Measurements from ENCODE around the gene RNF215.
"Not testable (repeated sequence)": the region's sequence is repeated elsewhere in the genome, so short reads cannot be mapped to it uniquely, and the experiment has no call there.

RNF215 gene

DNA sequence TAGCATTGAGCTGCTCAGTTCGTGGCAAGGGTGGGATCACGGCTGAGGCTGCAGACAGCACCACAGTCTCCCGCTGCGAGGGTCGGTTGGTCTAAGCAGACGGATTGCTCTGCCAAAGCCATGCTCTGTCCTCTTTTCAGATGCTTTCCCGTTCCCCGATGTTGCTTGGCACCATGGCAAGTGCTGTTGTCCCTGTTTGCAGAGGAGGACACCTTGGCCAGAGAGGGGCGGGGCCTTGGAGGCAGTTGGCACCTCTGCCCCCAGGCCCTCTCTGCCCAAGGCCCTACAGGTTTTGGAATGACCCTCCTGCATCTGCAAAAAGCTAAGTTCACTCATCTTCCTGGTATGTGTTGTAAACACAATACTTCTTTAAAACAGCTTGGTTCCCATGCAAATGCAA lies 18.8 kb downstream of the RNF215 start:
- in situ Hi-C loops (cut with HindIII; ENCODE audit: low sequenced_read_pairs) = no loop called here

DNA sequence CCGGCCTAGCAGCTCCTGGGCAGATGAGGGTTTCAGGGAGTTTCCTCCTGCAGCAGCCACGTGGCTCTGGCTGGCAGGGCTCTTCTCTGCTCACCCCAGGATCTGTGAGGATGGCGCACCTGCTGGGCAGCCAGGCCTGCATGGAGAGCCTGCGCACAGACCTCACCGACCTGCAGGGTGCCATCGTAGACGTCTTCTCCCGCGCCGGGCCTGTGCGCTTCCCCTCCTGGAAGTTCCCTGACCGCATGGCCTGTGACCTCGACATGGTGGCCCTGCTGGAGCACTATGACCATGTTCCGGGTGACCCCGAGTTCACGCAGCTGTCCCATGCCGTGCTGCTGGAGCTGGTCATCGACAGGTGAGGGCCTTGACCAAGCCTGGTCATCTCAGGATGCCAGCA lies 21.3 kb downstream of the RNF215 start:
- in situ Hi-C loops (cut with HindIII; ENCODE audit: low sequenced_read_pairs) = no loop called here

DNA sequence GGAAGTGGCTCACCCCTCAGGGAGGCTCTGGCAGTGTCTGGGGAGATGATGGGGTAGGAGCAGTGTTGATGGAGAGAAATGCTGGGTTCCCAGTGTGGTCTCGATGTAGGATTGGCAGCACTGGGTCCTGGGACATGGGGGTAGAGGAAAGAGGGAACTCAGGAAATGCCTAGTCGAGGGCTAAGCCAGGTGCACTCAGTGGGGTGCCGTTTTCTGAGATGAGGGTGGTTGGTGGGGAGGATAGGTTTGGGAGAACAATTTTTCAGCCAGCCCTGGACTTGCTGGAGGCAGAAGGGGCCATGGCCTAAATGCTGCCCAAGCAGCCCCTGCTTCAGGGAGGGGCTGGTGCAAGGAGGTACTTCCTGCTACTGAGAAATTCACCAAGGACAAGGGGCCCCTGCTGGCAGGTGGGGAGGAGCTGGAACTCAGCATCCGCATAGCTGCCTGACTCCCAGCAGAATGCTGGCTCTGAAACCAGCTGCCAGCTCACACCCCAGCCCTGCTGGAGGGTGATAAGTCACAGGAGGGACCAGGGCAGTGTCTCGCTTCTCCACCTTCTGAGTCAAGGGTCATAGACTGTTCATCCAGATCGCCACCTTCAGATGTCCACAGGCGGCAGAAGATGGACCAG lies 24.4 kb downstream of the RNF215 start:
- in situ Hi-C loops (cut with HindIII; ENCODE audit: low sequenced_read_pairs) = no loop called here

DNA sequence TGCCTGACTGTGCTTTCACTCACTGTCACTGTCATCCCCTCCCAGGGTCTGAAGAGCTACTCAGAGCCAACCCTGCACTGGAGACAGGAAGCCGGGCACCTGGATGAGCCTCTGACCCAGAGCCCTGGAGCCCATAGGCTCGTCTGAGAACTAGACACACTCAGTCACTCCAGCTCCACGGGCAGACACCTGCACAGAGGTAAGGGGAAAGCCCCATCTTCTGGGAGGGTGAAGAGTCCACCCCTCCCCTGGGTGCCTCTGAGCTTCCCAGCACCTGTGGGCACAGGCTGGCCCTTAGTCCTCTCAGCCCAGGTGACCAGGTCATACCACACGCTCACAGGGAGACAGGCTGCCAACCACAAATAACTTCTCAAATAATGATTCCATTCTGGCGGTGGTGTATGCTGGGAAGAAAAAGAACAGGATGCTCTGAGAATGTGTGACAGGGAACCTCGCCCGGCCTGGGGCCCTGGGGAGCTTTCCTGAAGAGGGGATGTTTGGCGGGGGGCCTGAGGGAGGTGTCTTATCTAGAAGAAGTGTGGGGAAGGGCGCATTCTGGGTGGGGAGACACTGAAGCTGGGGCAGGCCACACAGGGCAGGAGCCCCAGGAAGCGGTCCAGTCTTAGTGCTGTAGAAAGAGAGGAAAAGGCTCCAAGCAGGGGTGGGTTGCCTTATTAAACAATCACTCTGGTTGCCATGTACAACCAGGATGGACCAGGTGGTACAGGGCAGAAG lies 25.1 kb downstream of the RNF215 start:
- in situ Hi-C loops (cut with HindIII; ENCODE audit: low sequenced_read_pairs) = no loop called here

DNA sequence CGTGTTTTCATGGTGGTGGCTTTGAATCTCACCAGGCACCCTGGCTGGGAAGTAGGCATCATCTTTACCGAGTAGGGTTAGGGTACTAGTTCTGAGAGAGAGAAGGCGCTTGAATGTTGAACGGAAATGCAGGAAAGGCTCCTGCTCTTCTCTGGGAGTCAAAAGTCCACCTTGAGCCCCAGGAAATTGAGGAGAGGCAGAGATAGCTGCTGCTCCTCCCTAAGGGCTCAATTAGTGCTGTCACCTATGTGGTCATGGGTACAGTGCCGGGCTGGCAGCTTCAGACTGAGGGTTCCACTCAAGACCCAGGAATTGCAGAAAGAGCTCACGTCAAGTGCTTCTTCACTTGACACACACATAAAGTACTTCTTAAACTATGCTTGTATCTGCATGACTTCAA lies 28.7 kb downstream of the RNF215 start:
- in situ Hi-C loops (cut with HindIII; ENCODE audit: low sequenced_read_pairs) = no loop called here

DNA sequence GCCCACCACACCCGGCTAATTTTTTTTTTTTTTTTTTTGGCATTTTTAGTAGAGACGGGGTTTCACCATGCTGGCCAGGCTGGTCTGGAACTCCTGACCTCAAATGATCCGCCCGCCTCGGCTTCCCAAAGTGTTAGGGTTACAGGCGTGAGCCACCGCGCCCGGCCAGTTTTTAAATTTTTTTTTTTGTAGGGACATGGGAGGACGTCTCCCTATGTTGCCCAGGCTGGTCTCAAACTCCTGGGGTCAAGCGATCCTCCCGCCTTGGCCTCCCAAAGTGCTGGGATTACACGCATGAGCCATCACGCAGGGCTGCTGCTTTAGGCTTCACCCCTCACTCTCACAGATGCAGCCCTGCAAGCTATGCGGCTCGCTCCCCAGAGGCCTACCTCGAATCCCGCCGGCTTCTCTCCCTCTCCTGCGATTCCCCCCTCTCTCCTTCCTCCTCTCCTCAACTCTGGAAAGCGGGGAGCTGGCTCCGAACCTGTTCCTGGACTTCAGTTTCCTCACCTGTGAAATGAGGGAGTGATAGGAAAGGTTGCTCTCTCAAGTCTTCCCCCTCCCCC lies 29.5 kb downstream of the RNF215 start:
- in situ Hi-C loops (cut with HindIII; ENCODE audit: low sequenced_read_pairs) = no loop called here

DNA sequence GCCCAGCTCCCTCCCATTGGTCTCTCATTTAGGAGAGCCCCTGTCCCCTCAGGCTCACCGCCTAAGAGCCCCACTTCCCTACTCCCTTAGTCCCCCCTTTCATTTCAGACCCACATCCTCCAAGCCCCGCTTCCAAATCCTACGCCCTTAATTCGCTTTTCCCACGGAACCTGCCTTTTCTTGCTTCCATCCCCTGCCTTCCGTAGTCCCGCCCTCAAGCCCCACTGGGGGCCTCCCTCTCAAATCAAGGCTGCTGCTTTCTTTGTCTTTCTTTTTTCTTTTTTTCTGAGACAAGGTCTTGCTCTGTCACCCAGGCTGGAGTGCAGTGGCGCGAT lies 30.0 kb downstream of the RNF215 start:
- in situ Hi-C loops (cut with HindIII; ENCODE audit: low sequenced_read_pairs) = no loop called here

DNA sequence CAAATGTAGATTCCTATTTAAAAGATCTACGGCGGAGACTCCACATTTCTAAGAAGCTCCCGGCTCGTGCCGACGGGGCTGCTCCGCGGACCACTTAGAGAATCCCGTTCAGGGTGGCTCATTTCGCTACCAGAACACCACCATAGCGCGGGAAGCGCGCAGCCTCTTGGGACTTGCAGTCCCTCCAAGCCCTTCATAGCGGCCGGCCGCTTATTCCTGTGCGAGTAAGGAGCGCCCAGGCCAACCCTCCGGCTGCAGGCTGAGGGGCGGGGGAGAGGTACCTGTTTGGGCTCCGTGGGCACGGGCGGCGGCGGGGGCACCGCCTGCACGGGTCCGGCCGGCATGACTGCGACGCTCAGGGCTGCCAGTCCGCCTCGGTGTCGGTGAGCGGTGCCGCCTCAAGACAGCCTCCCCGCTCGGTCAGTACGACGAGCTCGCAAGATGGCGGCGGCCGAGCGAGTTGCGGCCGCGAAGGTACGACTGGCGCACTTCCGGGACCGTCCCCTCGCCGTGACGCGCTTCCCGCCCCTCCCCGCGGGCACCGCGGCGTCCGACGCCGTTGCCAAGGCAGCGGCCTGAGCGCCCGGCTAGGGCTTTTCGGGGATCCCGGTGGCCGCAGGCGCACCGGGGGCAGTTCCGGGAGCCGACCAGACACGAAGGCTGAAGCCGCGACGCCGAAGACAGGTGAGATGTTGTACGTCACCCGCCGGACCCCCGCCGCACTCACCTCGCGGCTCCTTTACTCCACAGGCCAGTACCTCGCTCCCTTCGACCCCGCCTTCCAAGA lies 30.6 kb downstream of the RNF215 start, which contains the start of the genes CCDC157 and SF3A1:
CCDC157 (plus strand) TSS at position 559 of the 787 bp plus-strand sequence. CDS start 8,994 bp downstream, outside the sequence.
SF3A1 (minus strand) TSS at position 446 of the 787 bp plus-strand sequence; CDS start at position 344, 102 bp downstream.
- in situ Hi-C loops (cut with HindIII; ENCODE audit: low sequenced_read_pairs) = no loop called here

DNA sequence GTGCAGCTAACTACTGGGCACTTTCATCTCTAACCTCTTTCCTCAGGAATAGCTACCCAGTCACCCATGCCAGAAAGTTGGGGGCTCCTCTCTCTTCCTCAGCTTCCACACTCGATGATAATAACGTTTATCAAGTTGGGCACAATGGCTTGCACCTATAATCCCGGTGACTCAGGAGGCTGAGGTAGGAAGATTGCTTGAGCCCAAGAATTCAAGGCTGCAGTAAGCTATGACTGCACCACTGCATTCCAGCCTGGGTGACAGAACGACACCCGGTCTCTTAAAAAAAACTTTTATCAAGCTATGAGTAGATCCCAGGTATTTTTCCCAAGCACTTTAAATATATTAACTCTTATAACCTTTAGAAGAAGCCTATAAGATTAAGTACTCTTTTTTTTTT lies 32.6 kb downstream of the RNF215 start:
- in situ Hi-C loops (cut with HindIII; ENCODE audit: low sequenced_read_pairs) = no loop called here

DNA sequence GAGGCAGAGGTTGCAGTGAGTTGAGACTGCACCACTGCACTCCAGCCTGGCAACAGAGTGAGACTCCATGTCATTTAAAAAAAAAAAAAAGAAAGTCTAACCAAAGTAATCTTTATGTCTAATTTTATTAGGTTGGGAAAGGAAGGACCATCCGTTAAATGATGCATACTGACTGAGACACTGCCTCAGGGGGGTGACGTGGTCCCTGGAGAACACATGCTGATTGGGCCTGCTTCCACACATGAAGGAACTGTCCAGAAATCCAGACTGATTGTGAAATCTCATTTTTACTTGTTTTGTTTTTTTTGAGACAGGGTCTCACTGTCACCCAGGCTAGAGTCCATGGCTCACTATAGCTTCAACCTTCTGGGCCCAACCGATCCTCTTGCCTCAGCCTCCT lies 36.0 kb downstream of the RNF215 start:
- in situ Hi-C loops (cut with HindIII; ENCODE audit: low sequenced_read_pairs) = no loop called here

DNA sequence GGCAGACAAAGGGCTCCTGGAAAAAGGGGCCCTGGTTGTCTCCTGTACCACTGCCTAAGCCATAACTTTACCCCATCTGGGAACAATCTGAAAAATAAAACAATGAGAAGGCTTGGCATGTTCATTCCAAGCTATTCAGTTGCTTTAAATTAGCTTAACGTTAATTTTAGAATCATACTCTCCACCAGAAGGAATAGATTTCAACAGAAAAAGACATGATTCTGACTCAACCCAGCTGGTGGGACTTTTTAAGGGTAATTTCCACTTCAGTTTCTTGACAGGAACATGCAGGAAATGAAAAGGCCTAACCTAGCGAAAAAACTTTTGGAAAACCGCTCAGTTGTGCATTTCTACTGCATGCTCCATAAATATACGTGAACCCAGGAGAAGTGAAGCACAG lies 38.4 kb downstream of the RNF215 start:
- in situ Hi-C loops (cut with HindIII; ENCODE audit: low sequenced_read_pairs) = no loop called here

DNA sequence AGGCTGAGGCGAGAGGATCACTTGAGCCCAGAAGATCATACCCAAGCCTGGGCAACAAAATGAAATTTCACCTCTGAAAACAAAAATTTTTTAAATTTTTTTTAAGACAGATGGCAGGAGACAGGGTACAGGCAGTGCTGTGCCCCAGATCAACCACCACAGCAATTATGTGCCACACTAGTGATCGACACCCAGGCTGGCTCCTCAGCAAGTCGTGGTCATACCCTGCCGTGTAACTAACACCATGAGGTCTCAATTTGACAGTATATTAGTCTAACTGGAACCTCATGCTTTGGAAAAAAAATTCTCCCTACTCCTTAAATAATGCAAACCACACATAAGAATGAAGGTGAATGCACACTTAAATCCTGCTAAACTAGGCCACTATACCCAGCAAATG lies 38.8 kb downstream of the RNF215 start:
- in situ Hi-C loops (cut with HindIII; ENCODE audit: low sequenced_read_pairs) = no loop called here

DNA sequence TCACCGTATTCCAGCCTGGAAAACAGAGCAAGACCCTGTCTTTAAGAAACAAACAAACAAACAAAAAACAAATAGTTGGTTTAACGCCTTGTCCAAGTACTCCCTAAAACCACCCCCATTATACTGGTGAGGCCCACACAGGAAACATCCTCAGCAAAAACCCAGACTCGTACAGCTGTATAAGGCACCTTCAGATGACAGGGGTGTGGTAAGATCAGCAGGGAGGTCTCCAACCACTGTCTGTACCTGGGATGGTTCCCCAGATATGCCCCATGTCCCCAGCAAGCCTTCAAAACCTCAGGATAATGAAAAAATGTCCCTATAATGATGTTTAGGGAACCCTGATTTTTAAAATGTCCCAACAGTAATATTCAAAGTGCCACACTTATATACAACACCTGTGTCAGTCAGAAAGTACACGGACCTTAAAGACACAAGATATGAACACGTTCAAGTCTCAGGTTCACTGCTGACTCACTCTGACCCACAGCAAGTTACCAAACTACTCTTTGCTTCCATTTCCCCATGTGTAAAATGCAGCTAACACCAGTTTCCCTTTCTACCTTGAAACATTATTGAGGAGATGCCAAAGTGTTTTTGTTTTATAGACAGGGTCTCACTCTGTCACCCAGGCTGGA lies 39.8 kb downstream of the RNF215 start:
- in situ Hi-C loops (cut with HindIII; ENCODE audit: low sequenced_read_pairs) = no loop called here

DNA sequence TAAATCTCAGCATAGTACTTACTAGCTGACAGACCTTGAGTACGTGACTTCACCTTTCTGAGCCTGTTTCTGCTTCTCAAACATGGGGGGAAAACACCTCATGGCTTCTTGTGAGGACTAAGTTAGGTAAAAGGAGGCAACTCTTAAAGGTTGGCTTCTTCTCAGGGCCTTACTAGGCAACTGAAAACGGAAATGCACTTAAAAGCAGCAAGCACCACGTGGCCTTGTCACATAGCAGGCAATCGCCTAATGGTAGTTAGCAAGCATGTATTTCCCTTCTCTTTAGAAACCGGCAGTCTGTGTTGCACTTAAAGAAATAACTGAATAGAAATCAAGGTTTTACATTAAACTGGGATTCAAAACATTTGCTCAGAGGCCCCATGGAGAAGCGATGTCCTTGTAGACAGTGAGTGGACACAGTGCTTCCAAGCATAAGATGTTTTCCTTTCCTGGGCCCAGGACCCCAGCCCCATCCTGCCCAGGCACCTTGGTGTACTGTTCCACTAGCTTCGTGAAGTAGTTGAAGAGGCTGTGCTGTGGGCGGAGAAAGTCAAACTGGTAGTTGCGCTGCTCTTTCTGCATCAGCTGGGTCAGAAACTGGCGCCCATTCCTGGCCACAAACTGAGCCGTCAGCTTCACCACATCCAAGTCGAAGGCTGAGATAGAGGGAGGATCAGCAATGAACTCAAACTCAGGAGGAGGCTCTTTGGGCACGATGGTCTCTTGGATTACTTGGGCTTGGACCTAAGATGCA lies 42.6 kb downstream of the RNF215 start:
- in situ Hi-C loops (cut with HindIII; ENCODE audit: low sequenced_read_pairs) = no loop called here

DNA sequence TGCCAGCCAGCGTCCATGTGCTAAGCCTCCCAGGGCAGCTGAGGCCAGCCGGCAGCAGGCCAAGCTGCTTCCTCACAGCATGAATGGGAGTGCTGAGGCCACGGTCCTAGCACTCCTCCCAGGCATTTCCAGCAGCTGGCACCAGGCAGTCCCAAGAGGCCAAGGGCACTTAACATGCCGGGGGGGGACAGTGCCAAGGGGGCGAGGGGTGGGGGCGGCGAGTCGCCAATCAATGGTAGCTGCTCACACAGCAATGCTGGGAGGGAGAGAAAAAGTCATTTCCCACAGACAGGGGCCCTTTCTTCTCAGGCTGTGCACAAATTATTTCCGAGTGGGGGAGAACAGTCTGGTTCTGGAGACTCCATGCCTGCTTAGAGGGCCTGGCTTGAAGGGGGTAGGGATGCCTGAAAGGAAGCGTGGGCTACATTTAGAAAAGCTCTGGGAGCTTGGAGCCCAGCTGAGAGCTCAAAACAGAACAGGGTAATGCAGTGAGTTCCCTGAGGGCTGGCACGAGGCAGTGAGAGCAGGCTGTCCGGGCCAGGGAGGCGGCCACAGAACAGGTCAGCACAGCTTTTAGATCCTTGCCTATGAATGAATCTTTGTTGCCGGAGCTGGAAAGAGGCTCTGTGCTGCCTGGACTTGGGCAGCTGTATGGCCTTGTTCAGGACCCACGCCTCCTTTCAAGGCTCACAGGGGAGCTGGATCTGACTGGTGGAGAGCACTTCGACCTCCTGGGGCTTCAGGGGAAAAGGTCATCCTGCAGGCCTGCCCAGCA lies 46.1 kb downstream of the RNF215 start:
- in situ Hi-C loops (cut with HindIII; ENCODE audit: low sequenced_read_pairs) = no loop called here

DNA sequence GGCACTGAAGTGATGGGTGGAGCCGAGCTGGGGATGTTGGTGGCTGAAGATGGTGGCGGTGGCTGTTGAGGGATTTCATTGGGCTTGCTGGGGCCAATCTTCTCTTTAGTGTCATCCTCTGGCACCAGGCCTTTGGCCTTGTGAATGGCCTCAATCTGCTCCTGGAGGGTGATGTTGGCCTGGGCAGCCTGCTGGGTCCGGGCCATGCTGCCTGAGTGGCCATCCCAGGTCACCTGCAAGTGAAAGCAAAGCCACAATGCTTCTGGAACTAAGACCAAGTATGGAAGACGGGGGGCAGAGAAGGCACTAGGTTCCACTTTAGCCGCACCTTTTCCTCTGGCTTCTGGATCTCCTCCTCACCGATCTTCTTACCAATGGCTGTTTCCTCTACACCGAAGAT lies 48.4 kb downstream of the RNF215 start:
- in situ Hi-C loops (cut with HindIII; ENCODE audit: low sequenced_read_pairs) = no loop called here

DNA sequence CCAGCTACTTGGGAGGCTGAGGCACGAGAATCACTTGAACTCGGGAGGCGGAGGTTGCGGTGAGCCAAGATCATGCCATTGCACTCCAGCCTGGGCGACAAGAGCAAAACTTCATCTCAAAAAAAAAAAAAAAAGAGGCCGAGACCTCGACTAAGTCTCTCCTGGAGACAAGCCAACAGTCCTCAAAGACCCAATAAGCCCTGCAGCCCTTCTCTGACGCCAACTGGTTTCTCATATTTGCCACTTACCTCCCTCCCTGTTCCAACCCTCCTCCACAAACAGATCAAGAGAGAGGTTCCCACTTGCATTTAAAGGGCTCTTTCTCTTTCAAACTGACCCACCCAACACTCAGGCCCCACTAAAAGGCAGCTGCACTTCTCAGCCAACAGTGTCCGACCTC lies 48.9 kb downstream of the RNF215 start:
- in situ Hi-C loops (cut with HindIII; ENCODE audit: low sequenced_read_pairs) = not testable (repeated sequence)

DNA sequence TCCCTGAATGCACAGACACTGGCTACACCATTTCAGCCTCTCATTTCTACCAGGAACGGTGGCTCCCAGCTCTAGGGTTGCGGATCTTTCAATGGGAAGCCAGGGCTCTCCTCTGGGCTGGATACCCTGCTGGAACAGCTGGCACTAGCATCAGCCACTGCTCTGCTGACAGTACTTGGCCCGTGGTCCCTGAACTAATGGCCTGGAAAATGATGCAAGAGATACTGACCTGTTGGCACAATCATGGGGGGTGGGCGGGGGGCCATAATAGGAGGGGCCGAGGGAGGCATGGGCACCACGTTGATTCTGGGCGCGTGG lies 49.8 kb downstream of the RNF215 start:
- in situ Hi-C loops (cut with HindIII; ENCODE audit: low sequenced_read_pairs) = no loop called here

DNA sequence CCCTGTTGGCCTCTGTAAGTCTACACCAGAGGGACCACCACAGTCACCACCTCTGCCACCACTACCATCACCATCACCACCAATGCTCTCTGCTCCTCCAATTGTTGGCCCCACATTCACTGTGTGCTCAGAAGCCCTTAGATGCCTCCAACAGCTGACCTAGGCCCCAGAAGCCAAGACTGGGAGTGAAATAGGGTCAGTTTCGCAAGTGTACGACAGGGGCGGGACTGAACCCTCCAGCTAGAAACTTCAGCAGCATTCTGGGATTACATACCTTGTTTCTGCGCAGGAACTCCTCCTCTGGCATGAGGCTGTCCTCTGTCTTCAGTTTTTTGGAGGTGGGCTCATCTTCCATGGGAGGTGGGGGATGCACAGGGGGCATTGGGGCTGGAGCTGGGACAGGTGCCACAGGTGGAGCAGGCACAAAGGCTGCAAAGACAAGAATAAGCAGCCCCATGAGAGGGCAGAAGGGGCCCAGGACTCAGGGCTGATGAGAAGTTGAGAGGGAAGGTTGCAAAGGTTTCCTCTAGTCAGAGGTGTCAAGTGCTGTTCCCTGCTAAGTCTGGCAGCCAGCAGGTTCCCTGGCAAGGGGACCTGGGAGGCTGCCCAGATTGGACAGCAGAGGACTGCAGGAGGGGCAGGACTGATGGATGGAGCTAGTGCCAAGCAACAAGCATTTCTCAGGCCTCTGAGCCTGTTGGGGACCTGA lies 50.3 kb downstream of the RNF215 start:
- in situ Hi-C loops (cut with HindIII; ENCODE audit: low sequenced_read_pairs) = no loop called here
